ENCODE results near the gene FNBP1L. TPM values are rescaled to one million over a fixed set of nuclear protein-coding genes. Genes with fewer than 3 reads are reported as not detected.
"Not testable (repeated sequence)": the region's sequence is repeated elsewhere in the genome, so short reads cannot be mapped to it uniquely, and the experiment has no call there.

FNBP1L gene
- total RNA-seq, 1 donor from 2014 or later: 251 TPM

GRCh38 chr1:93588206-93588605, 140.3 kb downstream of the FNBP1L start:
- TF ChIP-seq CTCF (IDR thresholded peaks at IDR 0.05; ENCODE audit: partially characterized antibody, unreplicated experiment): no peak
- peak overlapping the region; percentile 19 for H3K27ac Mint-ChIP-seq (ENCODE audit: unreplicated experiment)
- no peak overlapping the region for H3K4me3 Mint-ChIP-seq (ENCODE audit: unreplicated experiment)
- no peaks in the 10 kb centered on the region for H3K36me3 Mint-ChIP-seq (ENCODE audit: unreplicated experiment)
- H3K9me3 Mint-ChIP-seq (ENCODE audit: unreplicated experiment): peaks cover 6% of the 10 kb centered on the region
- DNase-seq: no peak
- peaks cover 41% of the 10 kb centered on the region for H3K4me1 Mint-ChIP-seq (ENCODE audit: low read depth, unreplicated experiment)
- no peaks in the 10 kb centered on the region for H3K27me3 Mint-ChIP-seq (ENCODE audit: unreplicated experiment)

GRCh38 chr1:93588955-93589354, 141.0 kb downstream of the FNBP1L start:
- peaks cover 42% of the 10 kb centered on the region for H3K4me1 Mint-ChIP-seq (ENCODE audit: low read depth, unreplicated experiment)
- no peak for DNase-seq
- TF ChIP-seq CTCF (IDR thresholded peaks at IDR 0.05; ENCODE audit: partially characterized antibody, unreplicated experiment): no peak
- H3K36me3 Mint-ChIP-seq (ENCODE audit: unreplicated experiment): no peaks in the 10 kb centered on the region
- H3K27ac Mint-ChIP-seq (ENCODE audit: unreplicated experiment): no peak overlapping the region
- no peak overlapping the region for H3K4me3 Mint-ChIP-seq (ENCODE audit: unreplicated experiment)
- peaks cover 6% of the 10 kb centered on the region for H3K9me3 Mint-ChIP-seq (ENCODE audit: unreplicated experiment)
- H3K27me3 Mint-ChIP-seq (ENCODE audit: unreplicated experiment): no peaks in the 10 kb centered on the region

- H3K9me3 Mint-ChIP-seq (ENCODE audit: unreplicated experiment); DNase-seq; H3K36me3 Mint-ChIP-seq (ENCODE audit: unreplicated experiment); H3K4me3 Mint-ChIP-seq (ENCODE audit: unreplicated experiment); H3K27me3 Mint-ChIP-seq (ENCODE audit: unreplicated experiment): not testable (repeated sequence)
- Mint-ChIP-seq H3K4me1 (ENCODE audit: low read depth, unreplicated experiment) (peaks cover 45% of the 10 kb centered on the region), H3K27ac (ENCODE audit: unreplicated experiment) (peak overlapping the region; percentile 5)
Measured at GRCh38 chr1:93591291-93591675, 143.4 kb downstream of the FNBP1L start.

DNA sequence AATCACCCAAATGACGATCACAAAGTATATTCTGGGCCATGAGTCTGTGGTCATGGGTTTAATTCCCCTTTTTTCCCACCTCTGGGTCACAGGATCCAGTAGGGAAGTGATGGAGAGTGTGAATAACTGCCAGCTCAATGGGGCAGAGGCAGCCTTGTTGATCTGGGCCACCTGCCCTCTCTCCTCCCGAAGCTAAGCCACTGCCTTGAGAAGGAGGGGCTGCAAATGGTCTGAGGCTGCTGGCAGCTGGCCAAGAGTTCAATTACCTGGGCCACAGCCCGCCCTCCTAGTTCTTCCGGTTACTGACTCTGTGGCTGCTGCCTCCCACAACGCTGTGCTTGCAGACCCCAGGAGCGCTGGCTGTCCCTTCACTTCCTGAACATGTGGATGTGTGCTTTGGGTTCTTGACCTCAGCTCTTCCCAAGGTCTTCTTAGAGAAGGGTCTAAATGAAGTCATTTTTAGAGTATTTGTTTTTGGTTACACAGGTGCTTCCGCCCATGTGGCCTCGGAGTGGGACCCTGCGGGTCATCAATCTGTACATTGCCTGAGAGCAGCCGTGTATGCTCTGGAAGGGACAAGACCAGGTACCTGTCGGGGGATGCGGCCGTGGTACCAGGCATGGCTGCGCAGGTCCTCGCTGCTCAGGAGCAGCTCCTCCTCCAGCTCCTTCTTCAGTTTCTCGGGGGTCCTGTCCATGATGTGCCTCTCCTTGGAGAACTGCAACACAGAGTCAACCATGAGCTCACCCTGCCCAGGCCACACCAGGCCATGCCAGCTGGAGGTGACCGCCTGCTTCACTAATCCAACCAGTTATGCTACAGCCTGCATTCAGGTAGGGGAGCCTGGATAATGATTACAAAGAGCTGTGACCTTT, 144.0 kb downstream of the FNBP1L start:
- DNase-seq: peak; percentile 81
- H3K4me1 Mint-ChIP-seq (ENCODE audit: low read depth, unreplicated experiment): peaks cover 51% of the 10 kb centered on the region
- no peaks in the 10 kb centered on the region for H3K27me3 Mint-ChIP-seq (ENCODE audit: unreplicated experiment)
- no peak for TF ChIP-seq CTCF (IDR thresholded peaks at IDR 0.05; ENCODE audit: partially characterized antibody, unreplicated experiment)
- H3K27ac Mint-ChIP-seq (ENCODE audit: unreplicated experiment): peak overlapping the region; percentile 67
- peaks cover 7% of the 10 kb centered on the region for H3K9me3 Mint-ChIP-seq (ENCODE audit: unreplicated experiment)
- no peaks in the 10 kb centered on the region for H3K36me3 Mint-ChIP-seq (ENCODE audit: unreplicated experiment)
- peak overlapping the region; percentile 21 for H3K4me3 Mint-ChIP-seq (ENCODE audit: unreplicated experiment)

DNA sequence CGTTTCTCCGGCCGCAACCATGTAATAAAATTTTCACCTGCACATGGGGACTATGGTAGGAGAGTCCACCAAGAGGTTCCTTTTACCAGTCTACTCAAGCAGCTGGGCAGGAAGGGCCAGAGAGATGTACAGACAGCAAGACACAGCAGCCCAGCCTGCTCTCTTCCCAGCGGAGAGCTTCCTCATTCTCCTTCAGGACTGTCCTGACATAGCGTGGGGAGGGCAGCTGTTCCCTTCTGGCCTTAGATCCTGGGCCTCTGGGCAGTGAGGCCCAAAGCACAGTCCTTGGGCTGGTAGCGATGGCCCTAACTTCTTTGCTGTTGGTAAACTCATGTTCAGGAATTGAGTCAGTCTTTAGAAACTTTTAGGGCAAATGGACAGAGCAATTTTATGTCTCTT, 144.6 kb downstream of the FNBP1L start:
- Mint-ChIP-seq H3K27me3 (ENCODE audit: unreplicated experiment) (no peaks in the 10 kb centered on the region), H3K4me3 (ENCODE audit: unreplicated experiment) (no peak overlapping the region), H3K27ac (ENCODE audit: unreplicated experiment) (peak overlapping the region; percentile 39), H3K36me3 (ENCODE audit: unreplicated experiment) (no peaks in the 10 kb centered on the region), H3K9me3 (ENCODE audit: unreplicated experiment) (peaks cover 7% of the 10 kb centered on the region), H3K4me1 (ENCODE audit: low read depth, unreplicated experiment) (peaks cover 48% of the 10 kb centered on the region)
- no peak for TF ChIP-seq CTCF (IDR thresholded peaks at IDR 0.05; ENCODE audit: partially characterized antibody, unreplicated experiment)
- no peak for DNase-seq

All from glutamatergic neuron (in vitro differentiated cells).